Naive thymus-derived CD8-positive, alpha-beta T cell (primary cell): ENCODE results near the gene PRKAR1B. TPM values are rescaled to one million over a fixed set of nuclear protein-coding genes. Genes with fewer than 3 reads are reported as not detected.

Source experiments
- ATAC-seq, 2 donors: fragments of 150-1000 bp; cut with Tn5 transposase in 1 of 2; sonication (Bioruptor Pico), chemical (Tn5 transposase) in 1 of 2; 1 replicate in 1 of 2; 2 replicates in 1 of 2; pipeline ENCODE4 v1.10.0; 2021; ENCODE audit warnings: mild to moderate bottlenecking in 2 of 2, moderate library complexity in 2 of 2
- POLR2A ChIA-PET: fragments of 350-600 bp; sonication (Branson Sonifier 250); formaldehyde crosslinking; loops from one replicate; lab custom pipeline; 2021; ENCODE audit warnings: antibody characterized with exemption; lab: Charles Lee
- DNase-seq, 10 donors: peaks; one replicate each; pipeline versions ENCODE4 v3.0.0 to v3.0.0-alpha.2; 2020 to 2022
- H3K27ac Mint-ChIP-seq, 10 donors: one replicate each; pipeline ENCODE4 v1.8.0; 2020 to 2022; ENCODE audit warnings: mild to moderate bottlenecking in 10 of 10, mixed read lengths in 10 of 10, moderate library complexity in 4 of 10, inconsistent platforms in 1 of 10
- H3K27me3 Mint-ChIP-seq, 5 donors: one replicate each; pipeline ENCODE4 v1.8.0; 2021 to 2022; ENCODE audit warnings: mixed read lengths in 5 of 5
- H3K36me3 Mint-ChIP-seq, 3 donors: one replicate each; pipeline ENCODE4 v1.8.0; 2020 to 2022; ENCODE audit warnings: mixed read lengths in 3 of 3, mild to moderate bottlenecking in 2 of 3, inconsistent platforms in 1 of 3
- H3K4me1 Mint-ChIP-seq, 4 donors: one replicate each; pipeline ENCODE4 v1.8.0; 2021 to 2022; ENCODE audit warnings: mixed read lengths in 4 of 4
- H3K4me3 Mint-ChIP-seq, 10 donors: one replicate each; pipeline ENCODE4 v1.8.0; 2020 to 2022; ENCODE audit warnings: mild to moderate bottlenecking in 10 of 10, mixed read lengths in 10 of 10, moderate library complexity in 6 of 10, inconsistent platforms in 1 of 10
- H3K9me3 Mint-ChIP-seq, 9 donors: one replicate each; pipeline ENCODE4 v1.8.0; 2020 to 2022; ENCODE audit warnings: mixed read lengths in 9 of 9, mild to moderate bottlenecking in 3 of 9, inconsistent platforms in 1 of 9, moderate library complexity in 1 of 9
- polyA plus RNA-seq, 3 donors: library from polyadenylated mRNA; unstranded; fragments of 300-500 nt; fragmentation: Illumina TruSeq; gene quantifications; one replicate each; pipeline ENCODE4 v1.2.3, GENCODE V29; 2021
- total RNA-seq, 8 experiments: library from RNA in 2 of 8; stranded (reverse) in 2 of 8; gene quantifications; one replicate each; pipeline ENCODE4 v1.2.3 and lab custom pipeline; 2021 to 2026

The PRKAR1B gene
- total and polyA plus RNA-seq, 5 experiments from 2014 or later, result 14.6 to 47.3 (median 35.4) TPM

DNA sequence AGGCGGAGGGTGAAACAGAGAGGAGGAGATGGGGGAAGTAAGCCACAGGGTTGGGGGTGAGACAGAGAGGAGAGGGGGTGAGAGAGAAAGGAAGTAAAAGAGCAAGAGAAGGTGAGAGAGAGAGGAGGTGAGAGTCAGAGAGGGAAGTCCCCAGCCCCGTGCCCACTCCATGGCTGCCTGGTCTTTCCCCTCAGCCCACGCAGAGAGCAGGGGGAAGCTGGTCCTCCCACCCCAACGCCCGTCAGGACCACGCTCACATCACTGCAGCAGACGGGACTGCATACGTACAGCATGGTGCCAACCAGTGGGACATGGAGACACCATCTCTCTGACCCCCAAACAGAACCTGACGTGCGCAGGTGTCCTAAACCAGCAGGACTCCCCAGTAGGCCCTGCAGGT, 195.3 kb downstream of the PRKAR1B start:
- H3K4me3 Mint-ChIP-seq, result no peak overlapping the region
- H3K36me3 Mint-ChIP-seq, result no peaks in the 10 kb centered on the region
- peaks cover 0 to 6% (median 2%) of the 10 kb centered on the region in 4 donors for H3K4me1 Mint-ChIP-seq
- POLR2A ChIA-PET, result no interaction called here
- DNase-seq (no peak), ATAC-seq (peak in 1 of 2 donors; percentile 63)
- peaks cover 0 to 1% (median 0%) of the 10 kb centered on the region in 9 donors for H3K9me3 Mint-ChIP-seq
- peak overlapping the region in 1 of 10 donors; percentile 81 for H3K27ac Mint-ChIP-seq
- peaks cover 0 to 5% (median 3%) of the 10 kb centered on the region in 5 donors for H3K27me3 Mint-ChIP-seq

- H3K4me3 Mint-ChIP-seq, result no peak overlapping the region
- DNase-seq (no peak), ATAC-seq (no peak)
- H3K36me3 Mint-ChIP-seq, result no peaks in the 10 kb centered on the region
- peaks cover 0 to 7% (median 3%) of the 10 kb centered on the region in 4 donors for H3K4me1 Mint-ChIP-seq
- H3K27ac Mint-ChIP-seq, result no peak overlapping the region
- peaks cover 0 to 10% (median 5%) of the 10 kb centered on the region in 5 donors for H3K27me3 Mint-ChIP-seq
- H3K9me3 Mint-ChIP-seq, result peaks cover 0 to 3% (median 0%) of the 10 kb centered on the region in 9 donors
- POLR2A ChIA-PET, result no interaction called here
These were observed 198.6 kb downstream of the PRKAR1B start for GRCh38 chr7:528451-528850.

GRCh38 chr7:527723-528122, 199.4 kb downstream of the PRKAR1B start:
- POLR2A ChIA-PET, result no interaction called here
- Mint-ChIP-seq H3K9me3 (peaks cover 0 to 3% (median 0%) of the 10 kb centered on the region in 9 donors), H3K27me3 (peaks cover 0 to 11% (median 5%) of the 10 kb centered on the region in 5 donors), H3K27ac (no peak overlapping the region), H3K4me3 (no peak overlapping the region), H3K4me1 (peaks cover 0 to 7% (median 3%) of the 10 kb centered on the region in 4 donors), H3K36me3 (no peaks in the 10 kb centered on the region)
- ATAC-seq (no peak), DNase-seq (no peak)

- H3K9me3 Mint-ChIP-seq, result peaks cover 0 to 3% (median 0%) of the 10 kb centered on the region in 9 donors
- H3K4me3 Mint-ChIP-seq, result no peak overlapping the region
These were observed 200.5 kb downstream of the PRKAR1B start for GRCh38 chr7:526460-527034.

GRCh38 chr7:525740-526139, 201.3 kb downstream of the PRKAR1B start:
- Mint-ChIP-seq H3K4me1 (peaks cover 4 to 9% (median 6%) of the 10 kb centered on the region in 4 donors), H3K36me3 (peaks cover 0 to 3% (median 0%) of the 10 kb centered on the region in 3 donors), H3K9me3 (peaks cover 0 to 3% (median 0%) of the 10 kb centered on the region in 9 donors), H3K27me3 (peaks cover 2 to 20% (median 10%) of the 10 kb centered on the region in 5 donors), H3K4me3 (no peak overlapping the region), H3K27ac (no peak overlapping the region)
- POLR2A ChIA-PET, result no interaction called here
- ATAC-seq (no peak), DNase-seq (no peak)

More at GRCh38 chr7:526460-527034, 200.5 kb downstream of the PRKAR1B start:
- H3K4me1 Mint-ChIP-seq, result peaks cover 0 to 7% (median 5%) of the 10 kb centered on the region in 4 donors
- ATAC-seq (no peak), DNase-seq (no peak)
- H3K27ac Mint-ChIP-seq, result no peak overlapping the region
- H3K36me3 Mint-ChIP-seq, result no peaks in the 10 kb centered on the region
- POLR2A ChIA-PET, result no interaction called here
- peaks cover under 1 to 13% (median 5%) of the 10 kb centered on the region in 5 donors for H3K27me3 Mint-ChIP-seq

DNA sequence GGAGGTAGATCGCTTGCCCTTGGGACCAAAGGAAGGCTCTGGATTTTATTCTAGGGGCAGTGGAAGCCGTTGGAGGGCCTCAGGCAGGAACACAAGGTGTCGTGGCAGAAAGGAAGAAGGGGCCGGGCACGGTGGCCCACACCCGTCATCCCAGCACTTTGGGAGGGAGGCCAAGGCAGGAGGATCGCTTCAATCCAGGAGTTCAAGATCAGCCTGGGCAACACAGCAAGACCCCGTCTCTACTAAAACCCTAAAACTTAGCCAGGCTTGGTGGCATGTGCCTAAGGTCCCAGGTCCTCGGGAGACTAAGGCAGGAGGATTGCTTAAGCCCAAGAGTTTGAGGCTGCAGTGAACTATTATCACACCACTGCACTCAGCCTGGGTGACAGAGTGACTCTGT, 202.3 kb downstream of the PRKAR1B start:
- no peak for ATAC-seq
- H3K36me3 Mint-ChIP-seq, result peaks cover 0 to 3% (median 0%) of the 10 kb centered on the region in 3 donors
- peaks cover 2 to 9% (median 6%) of the 10 kb centered on the region in 4 donors for H3K4me1 Mint-ChIP-seq
- peaks cover 0 to 18% (median 8%) of the 10 kb centered on the region in 5 donors for H3K27me3 Mint-ChIP-seq
- H3K27ac Mint-ChIP-seq, result no peak overlapping the region
- H3K4me3 Mint-ChIP-seq, result no peak overlapping the region
- peaks cover 0 to 2% (median 0%) of the 10 kb centered on the region in 9 donors for H3K9me3 Mint-ChIP-seq
- no peak for DNase-seq
- POLR2A ChIA-PET, result no interaction called here

DNA sequence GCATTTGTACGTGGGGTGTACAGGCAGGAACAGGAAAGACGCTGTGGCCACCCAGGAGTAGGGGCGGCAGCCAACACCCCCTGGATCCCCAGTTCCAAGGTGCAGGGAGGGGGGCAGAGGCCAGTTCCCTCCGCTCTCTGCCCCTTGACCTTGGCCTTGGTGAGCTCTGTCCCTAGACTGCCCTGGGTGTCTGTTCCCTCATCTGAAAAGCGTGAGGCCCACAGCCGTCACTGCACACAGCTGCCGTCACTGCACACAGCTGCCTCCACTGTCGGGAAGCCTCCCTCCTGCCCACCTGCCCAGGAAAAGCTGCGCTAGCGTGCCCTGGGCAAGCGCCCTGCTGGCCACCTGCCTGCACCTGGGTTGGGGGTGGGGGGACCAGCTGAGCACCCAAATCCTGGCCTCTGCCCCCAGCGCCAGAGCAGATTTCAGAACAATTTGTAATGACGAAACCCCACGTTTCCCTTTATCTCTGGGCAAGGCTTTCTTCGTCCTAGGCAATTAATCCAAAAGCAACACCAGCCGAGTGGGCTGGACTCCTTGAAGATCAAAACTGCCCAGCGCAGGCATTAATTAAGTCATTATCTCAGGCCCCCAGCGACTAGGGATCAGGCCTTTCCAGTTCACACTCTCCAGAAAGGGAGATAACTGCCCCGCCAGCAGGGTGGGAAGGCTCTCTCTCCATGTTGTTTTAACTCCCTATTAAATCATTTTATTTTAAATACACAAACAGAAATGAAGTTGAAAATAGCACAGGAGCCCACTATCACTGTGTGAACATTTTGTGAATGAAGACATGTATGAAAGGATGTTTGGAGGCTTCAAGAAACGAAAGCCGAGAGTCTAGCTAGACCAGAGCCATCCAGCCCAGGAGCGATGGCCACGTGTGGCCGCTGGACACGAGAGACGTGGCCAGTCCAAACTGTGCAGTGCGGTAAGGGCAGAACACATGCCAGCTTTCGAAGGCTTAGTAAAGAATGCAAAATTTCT, 203.4 kb downstream of the PRKAR1B start:
- Mint-ChIP-seq H3K36me3 (peaks cover 0 to 3% (median 0%) of the 10 kb centered on the region in 3 donors), H3K4me1 (peaks cover 2 to 12% (median 7%) of the 10 kb centered on the region in 4 donors), H3K27ac (no peak overlapping the region), H3K9me3 (peaks cover 0 to 2% (median 0%) of the 10 kb centered on the region in 9 donors), H3K4me3 (peak overlapping the region in 7 of 10 donors; percentile 15 to 65 (median 41)), H3K27me3 (peaks cover under 1 to 22% (median 8%) of the 10 kb centered on the region in 5 donors)
- ATAC-seq (no peak), DNase-seq (no peak)
- POLR2A ChIA-PET, result no interaction called here

DNA sequence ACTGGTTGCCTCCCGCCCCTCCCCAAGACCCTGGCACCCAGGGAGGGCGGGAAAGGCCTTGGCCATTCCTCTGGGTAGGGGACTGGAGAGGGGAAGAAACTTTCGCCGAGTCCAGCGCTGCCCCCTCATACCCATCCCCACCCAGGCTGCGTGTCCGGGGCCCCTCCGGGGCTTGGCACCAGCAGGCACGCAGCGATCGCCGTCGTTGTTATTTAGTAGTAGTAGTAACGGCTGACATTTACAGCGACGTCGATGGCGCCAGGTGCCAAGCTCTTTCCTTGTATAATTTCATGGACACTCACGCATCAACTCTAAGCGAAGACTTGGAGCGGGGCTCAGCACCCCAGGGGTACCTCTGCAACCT, 204.1 kb downstream of the PRKAR1B start:
- DNase-seq, result no peak
- Mint-ChIP-seq H3K4me1 (peaks cover 5 to 18% (median 10%) of the 10 kb centered on the region in 4 donors), H3K27me3 (peaks cover 3 to 27% (median 12%) of the 10 kb centered on the region in 5 donors), H3K9me3 (peaks cover 0 to 2% (median 0%) of the 10 kb centered on the region in 9 donors), H3K4me3 (peak overlapping the region in 5 of 10 donors; percentile 26 to 44 (median 41)), H3K36me3 (peaks cover 0 to 3% (median 0%) of the 10 kb centered on the region in 3 donors), H3K27ac (no peak overlapping the region)
- POLR2A ChIA-PET, result no interaction called here
- no peak for ATAC-seq

DNA sequence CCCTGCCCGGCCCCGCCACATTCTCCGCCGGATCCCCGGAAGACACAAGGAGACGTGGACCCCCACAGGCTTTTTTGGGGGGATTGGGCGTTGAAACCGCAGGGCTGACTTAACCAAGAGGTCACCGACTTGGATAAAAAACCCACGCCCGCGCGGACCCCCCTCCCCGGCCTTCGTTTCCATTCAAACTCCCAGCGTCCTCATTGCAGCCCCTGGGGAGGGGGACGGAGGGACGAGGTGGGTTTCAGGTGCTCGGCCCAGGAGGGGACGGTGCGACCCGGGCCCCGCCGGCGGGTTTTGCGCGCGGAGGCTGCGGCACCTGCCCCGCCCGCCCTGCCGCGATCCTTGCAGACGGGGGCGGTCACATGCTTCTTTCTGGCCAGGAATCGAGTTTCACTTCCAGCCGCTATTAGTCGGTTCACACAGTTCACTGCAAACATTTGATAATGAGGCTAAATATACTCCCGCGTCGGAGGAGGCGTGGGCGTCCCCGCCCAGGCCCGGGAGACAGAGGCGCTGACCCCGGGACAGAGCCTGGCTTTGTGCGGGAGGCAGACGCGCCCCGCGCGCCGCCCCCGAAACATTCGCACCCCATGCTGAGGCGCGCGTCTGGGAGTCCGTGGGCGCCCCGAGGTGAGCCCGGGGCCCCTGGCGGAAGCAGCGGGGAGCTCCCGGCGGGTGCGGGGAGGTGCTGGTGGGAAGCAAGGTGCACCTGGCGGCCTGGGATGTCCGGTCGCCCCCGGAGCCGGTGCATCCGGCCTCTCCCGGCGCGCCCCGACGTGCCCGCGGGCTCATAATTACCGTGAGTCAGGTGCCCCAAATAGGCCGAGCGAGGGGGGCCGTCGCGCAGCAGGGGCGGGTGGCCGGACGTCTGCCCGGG, 204.8 kb downstream of the PRKAR1B start:
- Mint-ChIP-seq H3K4me1 (peaks cover 7 to 22% (median 14%) of the 10 kb centered on the region in 4 donors), H3K36me3 (peaks cover 0 to 3% (median 0%) of the 10 kb centered on the region in 3 donors), H3K27me3 (peaks cover 6 to 31% (median 16%) of the 10 kb centered on the region in 5 donors), H3K27ac (peak overlapping the region in 1 of 10 donors; percentile 46), H3K9me3 (peaks cover 0 to 2% (median 0%) of the 10 kb centered on the region in 9 donors), H3K4me3 (peak overlapping the region; percentile 36 to 81 (median 66))
- POLR2A ChIA-PET, result no interaction called here
- DNase-seq (peak in 2 of 10 donors; percentile 33 to 37), ATAC-seq (peak; percentile 38 to 55)

DNA sequence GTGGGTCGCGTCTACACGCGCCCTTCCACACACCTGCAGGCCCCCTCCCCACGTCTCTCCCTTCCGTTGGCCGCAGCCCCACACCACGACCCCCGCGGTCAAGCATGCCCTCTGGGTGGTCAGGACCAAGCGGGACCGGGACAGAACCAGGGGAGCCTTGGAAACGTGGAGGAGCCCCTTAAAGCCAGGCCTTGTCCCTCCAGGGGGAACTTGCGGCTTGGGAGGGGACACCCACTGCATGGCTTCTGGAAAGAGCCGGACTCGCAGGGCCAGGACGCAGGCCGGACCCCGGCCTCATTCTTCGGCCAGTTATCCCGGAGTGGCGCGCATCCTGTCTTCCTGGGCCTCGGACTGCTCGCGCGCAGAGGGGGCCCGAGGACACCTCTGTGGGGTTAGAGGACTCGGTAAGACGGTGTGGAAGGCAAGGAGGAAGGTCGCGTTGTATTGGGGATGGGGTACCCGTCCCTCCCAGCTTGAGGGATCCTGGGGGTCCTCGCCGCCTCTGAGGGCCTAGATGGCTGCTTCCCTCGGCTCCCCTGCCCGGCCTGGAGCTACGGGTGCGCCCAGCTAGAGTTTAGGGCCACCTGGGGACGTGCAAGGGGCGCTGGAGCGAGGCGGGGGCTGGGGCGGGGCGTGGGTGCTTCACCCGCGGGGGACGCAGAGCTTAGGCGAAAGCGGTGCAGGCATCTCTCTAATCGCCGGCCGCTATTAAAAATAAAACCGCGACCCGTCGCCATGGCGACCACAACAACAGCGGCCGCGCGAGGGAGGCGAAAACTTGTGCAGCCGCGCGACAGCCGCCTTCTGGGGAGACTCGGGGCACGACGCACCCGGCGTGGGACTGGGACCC, 205.6 kb downstream of the PRKAR1B start:
- peak overlapping the region; percentile 14 to 73 (median 60) for H3K4me3 Mint-ChIP-seq
- H3K9me3 Mint-ChIP-seq, result peaks cover 0 to 2% (median 0%) of the 10 kb centered on the region in 9 donors
- no peak for ATAC-seq
- H3K4me1 Mint-ChIP-seq, result peaks cover 7 to 22% (median 14%) of the 10 kb centered on the region in 4 donors
- POLR2A ChIA-PET, result no interaction called here
- no peak for DNase-seq
- H3K36me3 Mint-ChIP-seq, result peaks cover 0 to 3% (median 0%) of the 10 kb centered on the region in 3 donors
- no peak overlapping the region for H3K27ac Mint-ChIP-seq
- H3K27me3 Mint-ChIP-seq, result peaks cover 6 to 33% (median 16%) of the 10 kb centered on the region in 5 donors

GRCh38 chr7:520503-521161, 206.4 kb downstream of the PRKAR1B start:
- peak overlapping the region in 4 of 10 donors; percentile 22 to 69 (median 42) for H3K4me3 Mint-ChIP-seq
- DNase-seq (no peak), ATAC-seq (no peak)
- no peak overlapping the region for H3K27ac Mint-ChIP-seq
- H3K27me3 Mint-ChIP-seq, result peaks cover 7 to 39% (median 17%) of the 10 kb centered on the region in 5 donors
- peaks cover 0 to 2% (median 0%) of the 10 kb centered on the region in 9 donors for H3K9me3 Mint-ChIP-seq
- POLR2A ChIA-PET, result no interaction called here
- peaks cover 8 to 22% (median 18%) of the 10 kb centered on the region in 4 donors for H3K4me1 Mint-ChIP-seq
- H3K36me3 Mint-ChIP-seq, result peaks cover 0 to 3% (median 0%) of the 10 kb centered on the region in 3 donors
